Endothelial cell of umbilical vein (primary cell): ENCODE measurements around the gene TMEM178B. TPM values are rescaled to one million over a fixed set of nuclear protein-coding genes. Genes with fewer than 3 reads are reported as not detected.

Experiments used
- BruUV-seq: library from RNA; stranded (reverse); fragments of 400-500 nt; replicated peaks from 2 replicates; lab custom pipeline; 2021; lab: Mats Ljungman, UMichigan
- CTCF ChIA-PET: fragments of 300-600, 350-600 bp; sonication (Branson Sonifier 250); formaldehyde crosslinking; loops from one replicate; lab custom pipeline; 2021; ENCODE audit warnings: antibody characterized with exemption, inconsistent platforms; lab: Charles Lee
- POLR2A ChIA-PET: fragments of 300-600, 350-600 bp; sonication (Branson Sonifier 250); formaldehyde crosslinking; loops from one replicate; lab custom pipeline; 2021; ENCODE audit warnings: antibody characterized with exemption, inconsistent platforms; lab: Charles Lee
- DNase-seq: peaks from one replicate; pipeline ENCODE4 v3.0.0-alpha.2; 2011; ENCODE audit warnings: low read depth, low spot score
- FAIRE-seq: peaks from 2 replicates; lab custom pipeline; 2011; peaks lifted over from hg19 to GRCh38; lab: Jason Lieb, UNC
- H2AFZ ChIP-seq: 2 replicates; pipeline ENCODE4 v1.6.0; 2012; ENCODE audit warnings: low read depth, low read length, control low read depth, inconsistent platforms
- H3K27ac ChIP-seq: 2 replicates; pipeline ENCODE4 v1.5.1; 2011; ENCODE audit warnings: low read depth, mild to moderate bottlenecking, control low read depth, low read length, moderate library complexity; ENCODE audit not compliant: insufficient read depth
- H3K27me3 ChIP-seq, 2 experiments: 2 replicates each; pipeline versions ENCODE4 v1.6.0 to v1.6.1; 2011; ENCODE audit warnings: low read length in 2 of 2, mixed read lengths in 1 of 2; ENCODE audit not compliant: control insufficient read depth in 2 of 2, insufficient read depth in 2 of 2
- H3K36me3 ChIP-seq, 2 experiments: 2 replicates in 1 of 2; 3 replicates in 1 of 2; pipeline ENCODE4 v1.5.1; 2011; ENCODE audit warnings: low read length in 2 of 2, mild to moderate bottlenecking in 1 of 2, moderate library complexity in 1 of 2; ENCODE audit not compliant: control insufficient read depth in 2 of 2, insufficient read depth in 2 of 2; ENCODE audit errors: extremely low read depth in 1 of 2
- H3K4me1 ChIP-seq: 3 replicates; pipeline ENCODE4 v1.5.1; 2011; ENCODE audit warnings: mild to moderate bottlenecking, low read length; ENCODE audit not compliant: control insufficient read depth, insufficient read depth; ENCODE audit errors: extremely low read depth
- H3K4me2 ChIP-seq: 2 replicates; pipeline ENCODE4 v1.6.1; 2011; ENCODE audit warnings: low read length, control low read depth, mixed read lengths; ENCODE audit not compliant: insufficient read depth
- H3K4me3 ChIP-seq, 3 experiments: fragments of 200-600 bp in 1 of 3; sonication (generic), shearing (Covaris generic) in 1 of 3; replicated peaks in 1 of 3; 2 replicates each; pipeline ENCODE4 v1.5.1; 2011 to 2016; ENCODE audit warnings: control low read depth in 3 of 3, low read length in 3 of 3, mild to moderate bottlenecking in 2 of 3, inconsistent platforms in 1 of 3, low read depth in 1 of 3, moderate library complexity in 1 of 3; ENCODE audit not compliant: insufficient read depth in 1 of 3
- H3K79me2 ChIP-seq: 2 replicates; pipeline ENCODE4 v1.6.0; 2012; ENCODE audit warnings: low read length, inconsistent platforms; ENCODE audit not compliant: control insufficient read depth, insufficient read depth
- H3K9ac ChIP-seq: replicated peaks from 2 replicates; pipeline ENCODE3; 2011; ENCODE audit warnings: low read length, control low read depth; ENCODE audit not compliant: insufficient read depth; ENCODE audit errors: extremely low read depth
- H3K9me1 ChIP-seq: replicated peaks from 3 replicates; pipeline ENCODE4 v1.6.0; 2011; ENCODE audit warnings: mild to moderate bottlenecking, low read length; ENCODE audit not compliant: control insufficient read depth, insufficient read depth; ENCODE audit errors: extremely low read depth
- H3K9me3 ChIP-seq: replicated peaks from 2 replicates; pipeline ENCODE4 v1.5.1; 2012; ENCODE audit warnings: low read length, inconsistent platforms; ENCODE audit not compliant: control insufficient read depth, insufficient read depth
- H4K20me1 ChIP-seq: replicated peaks from 2 replicates; pipeline ENCODE3; 2011; ENCODE audit warnings: mild to moderate bottlenecking, low read length; ENCODE audit not compliant: control insufficient read depth, insufficient read depth; ENCODE audit errors: extremely low read depth
- EZH2 ChIP-seq: IDR thresholded peaks from 2 replicates; pipeline ENCODE4 v1.6.1; 2012; ENCODE audit warnings: borderline replicate concordance, low read depth, mild to moderate bottlenecking, moderate library complexity, low read length, inconsistent platforms; ENCODE audit not compliant: severe bottlenecking
- FOS ChIP-seq: IDR thresholded peaks from 2 replicates; pipeline ENCODE4 v1.6.1; 2011; ENCODE audit warnings: mild to moderate bottlenecking, low read length, moderate library complexity, borderline replicate concordance; ENCODE audit not compliant: insufficient read depth
- GATA2 ChIP-seq: IDR thresholded peaks from 2 replicates; pipeline ENCODE4 v1.7.0; 2011; ENCODE audit warnings: low read depth, mild to moderate bottlenecking, moderate library complexity, mixed read lengths, low read length; ENCODE audit not compliant: insufficient read length, insufficient read depth
- JUN ChIP-seq: IDR thresholded peaks from 2 replicates; pipeline ENCODE4 v1.6.1; 2011; ENCODE audit warnings: borderline replicate concordance, low read depth; ENCODE audit not compliant: insufficient read length, insufficient read depth
- MAX ChIP-seq: IDR thresholded peaks from 2 replicates; pipeline ENCODE4 v1.6.1; 2011; ENCODE audit not compliant: insufficient read depth, insufficient read length
- MYC ChIP-seq: IDR thresholded peaks from one replicate; pipeline ENCODE4 v1.6.1; 2011; ENCODE audit warnings: mild to moderate bottlenecking, low read depth, low read length
- POLR2A ChIP-seq: IDR thresholded peaks from 2 replicates; pipeline ENCODE4 v1.6.1; 2012; ENCODE audit warnings: low read depth, mild to moderate bottlenecking, control low read depth, low read length
- POLR2AphosphoS5 ChIP-seq: IDR thresholded peaks from 2 replicates; pipeline ENCODE4 v1.6.1; 2012; ENCODE audit warnings: low read depth, mild to moderate bottlenecking, control low read depth, low read length, moderate library complexity; ENCODE audit not compliant: insufficient read depth
- dilution Hi-C: fragments of 300-500 bp; cut with MboI; formaldehyde crosslinking; loops from one replicate; pipeline ENCODE4 v1.15.0; 2019; ENCODE audit warnings: low sequenced_read_pairs; ENCODE audit not compliant: extremely low pct_ligation_motif_present
- intact Hi-C: fragments of 100-400 bp; cut with micrococcal nuclease; formaldehyde crosslinking; loops from one replicate; pipeline ENCODE4 v1.10.0; 2022
- polyA plus RNA-seq, 4 experiments: library from polyadenylated mRNA; depleted of rRNA in 3 of 4; stranded (reverse) in 3 of 4; unstranded in 1 of 4; fragments of >200 nt; gene quantifications; 2 replicates each; pipeline versions ENCODE4 v1.2.1 to v1.2.3, GENCODE V29; 2011 to 2012; ENCODE audit warnings: missing spikeins in 1 of 4
- total RNA-seq: library from RNA; stranded (reverse); gene quantifications from 2 replicates; pipeline ENCODE4 v1.2.3, GENCODE V29; 2021
- TF ChIP-seq, protein P1 (sequence below), 2 donors: IDR thresholded peaks; 1 replicate in 1 of 2; 2 replicates in 1 of 2; pipeline ENCODE4 v1.5.1; 2011; ENCODE audit warnings: low read length in 2 of 2, mild to moderate bottlenecking in 2 of 2, moderate library complexity in 2 of 2, control low read depth in 1 of 2, inconsistent platforms in 1 of 2, low read depth in 1 of 2; ENCODE audit not compliant: insufficient read depth in 1 of 2; ENCODE audit errors: extremely low read depth in 1 of 2

The TMEM178B gene
- total and polyA plus RNA-seq, 2 donors (not counting 3 experiments of a cell fraction or from before 2014, with no cell fraction given) = not detected

DNA sequence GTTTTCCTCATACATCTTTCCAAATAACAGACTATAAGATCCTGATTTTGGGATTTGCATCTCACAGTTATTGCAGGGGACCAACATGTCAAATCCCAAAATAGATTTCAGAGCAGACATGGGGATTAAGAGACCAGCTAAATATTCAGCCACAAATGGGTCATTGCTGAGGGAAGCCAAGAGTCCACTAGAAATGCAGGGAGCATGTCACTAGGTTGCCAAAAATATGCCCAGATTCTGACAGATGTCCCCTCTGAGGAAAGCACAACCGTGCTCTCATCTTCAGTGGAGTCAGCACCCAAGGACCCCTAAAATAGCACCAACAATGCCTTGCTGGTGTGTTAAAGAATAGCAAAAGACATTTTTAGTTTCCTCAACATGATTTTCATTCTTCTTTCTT is 421.2 kb downstream of the TMEM178B start:
- H3K4me1 ChIP-seq = no peaks in the 10 kb centered on the region
- BruUV-seq = no TSS peak
- H3K27me3 ChIP-seq = no peaks in the 10 kb centered on the region
- TF ChIP-seq GATA2 (no peak), JUN (no peak), POLR2AphosphoS5 (no peak), POLR2A (no peak), MAX (no peak), MYC (no peak), EZH2 (no peak), FOS (no peak)
- TF ChIP-seq, protein P1, sequence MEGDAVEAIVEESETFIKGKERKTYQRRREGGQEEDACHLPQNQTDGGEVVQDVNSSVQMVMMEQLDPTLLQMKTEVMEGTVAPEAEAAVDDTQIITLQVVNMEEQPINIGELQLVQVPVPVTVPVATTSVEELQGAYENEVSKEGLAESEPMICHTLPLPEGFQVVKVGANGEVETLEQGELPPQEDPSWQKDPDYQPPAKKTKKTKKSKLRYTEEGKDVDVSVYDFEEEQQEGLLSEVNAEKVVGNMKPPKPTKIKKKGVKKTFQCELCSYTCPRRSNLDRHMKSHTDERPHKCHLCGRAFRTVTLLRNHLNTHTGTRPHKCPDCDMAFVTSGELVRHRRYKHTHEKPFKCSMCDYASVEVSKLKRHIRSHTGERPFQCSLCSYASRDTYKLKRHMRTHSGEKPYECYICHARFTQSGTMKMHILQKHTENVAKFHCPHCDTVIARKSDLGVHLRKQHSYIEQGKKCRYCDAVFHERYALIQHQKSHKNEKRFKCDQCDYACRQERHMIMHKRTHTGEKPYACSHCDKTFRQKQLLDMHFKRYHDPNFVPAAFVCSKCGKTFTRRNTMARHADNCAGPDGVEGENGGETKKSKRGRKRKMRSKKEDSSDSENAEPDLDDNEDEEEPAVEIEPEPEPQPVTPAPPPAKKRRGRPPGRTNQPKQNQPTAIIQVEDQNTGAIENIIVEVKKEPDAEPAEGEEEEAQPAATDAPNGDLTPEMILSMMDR (IDR thresholded peaks at IDR 0.05; ENCODE audit: extremely low read depth in 1 of 2, insufficient read depth in 1 of 2, low read depth in 1 of 2, low read length in 2 of 2) = no peak
- H3K27ac ChIP-seq = no peak overlapping the region
- no peak overlapping the region for H2AFZ ChIP-seq
- dilution Hi-C loops = no loop called here
- H3K4me2 ChIP-seq = no peak overlapping the region
- no peak overlapping the region for H3K4me3 ChIP-seq
- intact Hi-C loops = no loop called here
- FAIRE-seq = no peak
- no peaks in the 10 kb centered on the region for H3K9me3 ChIP-seq
- no peak overlapping the region for H3K9ac ChIP-seq
- no peaks in the 10 kb centered on the region for H4K20me1 ChIP-seq
- CTCF ChIA-PET = no interaction called here
- POLR2A ChIA-PET = no interaction called here
- H3K9me1 ChIP-seq = no peaks in the 10 kb centered on the region
- H3K36me3 ChIP-seq = no peaks in the 10 kb centered on the region
- DNase-seq = no peak
- no peaks in the 10 kb centered on the region for H3K79me2 ChIP-seq
